GM12891 (cell line): ENCODE results near the gene RGS9.

Experiments used
- DNase-seq: peaks from one replicate; pipeline ENCODE4 v3.0.0; 2011; ENCODE audit warnings: low spot score; ENCODE audit not compliant: insufficient read length
- FAIRE-seq: peaks from 2 replicates; lab custom pipeline; 2011; peaks lifted over from hg19 to GRCh38; lab: Jason Lieb, UNC
- PAX5 ChIP-seq: IDR thresholded peaks from 2 replicates; pipeline ENCODE4 v1.6.1; 2011; ENCODE audit warnings: low read length, moderate library complexity, mild to moderate bottlenecking; ENCODE audit not compliant: insufficient read depth, severe bottlenecking
- POLR2A ChIP-seq: IDR thresholded peaks from 2 replicates; pipeline ENCODE4 v1.6.1; 2011; ENCODE audit warnings: low read depth, low read length, control low read depth
- POLR2AphosphoS5 ChIP-seq: IDR thresholded peaks from 2 replicates; pipeline ENCODE4 v1.6.1; 2011; ENCODE audit warnings: low read depth, low read length, control low read depth
- POU2F2 ChIP-seq: IDR thresholded peaks from 2 replicates; pipeline ENCODE4 v1.6.1; 2011; ENCODE audit warnings: low read depth, mild to moderate bottlenecking, control low read depth, low read length, moderate library complexity
- SPI1 ChIP-seq: IDR thresholded peaks from 2 replicates; pipeline ENCODE4 v1.6.1; 2011; ENCODE audit warnings: low read depth, low read length, control low read depth
- TAF1 ChIP-seq: IDR thresholded peaks from 2 replicates; pipeline ENCODE4 v1.6.1; 2011; ENCODE audit warnings: low read depth, low read length, control low read depth

Gene RGS9

DNA sequence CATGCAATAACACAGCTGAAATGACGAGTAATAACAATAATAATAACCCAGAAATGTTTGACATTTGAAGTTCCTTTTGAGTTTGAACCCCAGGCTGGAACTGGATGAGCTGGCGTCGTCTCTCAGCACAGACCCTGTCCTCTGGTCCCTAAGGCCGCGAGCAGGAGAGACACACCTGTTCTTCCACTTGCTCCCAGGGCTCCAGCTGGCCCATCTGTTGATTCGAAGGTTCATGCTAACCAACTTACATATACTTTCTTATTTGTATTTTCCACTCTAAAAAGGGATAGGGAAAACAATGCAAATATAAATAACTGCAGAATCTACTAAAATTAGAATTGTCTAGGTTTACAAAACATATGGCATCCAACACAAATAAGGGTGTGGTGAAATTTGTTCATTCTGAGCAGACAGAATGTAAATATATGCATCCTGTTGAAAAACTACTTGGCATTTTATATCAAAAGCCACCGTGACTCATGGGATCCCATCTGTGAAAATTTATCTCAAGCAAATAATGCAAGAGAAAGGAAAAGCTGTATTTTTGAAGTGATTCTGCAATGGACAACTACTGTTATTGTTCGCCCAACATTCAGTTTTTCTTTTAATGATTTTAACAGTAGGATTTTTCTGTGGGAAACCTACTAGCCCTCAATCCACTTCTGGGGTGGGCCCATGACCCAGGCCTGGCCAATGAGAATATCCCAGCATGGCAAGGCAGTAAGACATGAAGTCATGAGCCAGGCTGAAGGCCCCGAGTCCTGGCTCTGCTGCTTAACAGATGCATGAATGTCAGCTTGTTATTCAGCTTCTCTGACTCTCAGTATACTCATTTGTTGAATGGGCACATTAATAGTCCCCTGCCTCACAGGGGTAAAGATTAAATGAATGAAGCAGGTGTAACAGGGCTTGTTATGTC, 13.2 kb upstream of the RGS9 start:
- FAIRE-seq (peak; percentile 50), DNase-seq (no peak)
- no peak for TF ChIP-seq POLR2A
- TF ChIP-seq POLR2AphosphoS5: no peak
- no peak for TF ChIP-seq SPI1
- no peak for TF ChIP-seq PAX5
- TF ChIP-seq TAF1: no peak
- no peak for TF ChIP-seq POU2F2

DNA sequence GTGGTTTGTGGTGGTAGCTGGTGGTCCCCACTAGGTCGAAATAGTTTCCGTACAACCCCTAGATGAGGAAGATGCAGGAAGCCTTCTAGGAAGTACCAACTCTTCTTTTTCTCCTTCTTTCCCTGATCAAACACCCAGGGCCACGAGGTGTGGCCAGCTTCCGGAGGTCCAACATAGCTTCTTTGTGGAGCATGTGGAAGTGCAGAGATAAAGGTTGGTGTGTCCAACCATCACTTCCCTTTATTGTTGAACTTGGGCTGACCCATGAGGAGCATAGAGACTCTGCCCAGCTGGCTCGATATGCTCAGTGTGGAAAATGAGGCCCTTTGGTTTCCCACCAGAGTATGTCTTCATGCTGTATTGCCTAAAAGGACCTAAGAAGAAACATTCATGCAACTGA, 6.3 kb upstream of the RGS9 start:
- TF ChIP-seq POLR2A: no peak
- TF ChIP-seq POU2F2: no peak
- no peak for TF ChIP-seq TAF1
- TF ChIP-seq SPI1: no peak
- no peak for TF ChIP-seq PAX5
- no peak for TF ChIP-seq POLR2AphosphoS5
- FAIRE-seq (no peak), DNase-seq (no peak)

GRCh38 chr17:65131240-65131639, 5.9 kb upstream of the RGS9 start:
- TF ChIP-seq POLR2A (no peak), PAX5 (no peak), SPI1 (no peak), POU2F2 (no peak), POLR2AphosphoS5 (no peak), TAF1 (no peak)
- no peak for FAIRE-seq
- no peak for DNase-seq

DNA sequence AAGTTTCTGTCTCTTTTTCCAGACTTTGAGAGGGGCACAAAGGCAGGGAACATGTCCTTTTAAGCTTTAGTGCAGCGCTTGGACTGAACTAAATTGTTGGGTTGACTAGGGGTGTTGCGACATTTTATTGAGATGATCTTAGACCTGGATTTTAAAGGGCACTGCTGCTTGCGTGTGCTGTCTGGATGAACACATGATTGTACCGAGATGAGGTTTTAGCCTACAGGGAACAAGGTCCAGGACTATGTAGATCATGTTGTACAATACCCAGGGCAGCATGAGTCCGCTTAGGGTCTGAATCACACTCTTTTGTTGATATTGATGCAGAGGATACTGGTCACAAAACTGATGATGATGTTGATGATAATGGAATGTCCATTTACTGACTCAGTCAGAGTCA, 5.2 kb upstream of the RGS9 start:
- TF ChIP-seq TAF1 (no peak), SPI1 (no peak), PAX5 (no peak), POLR2A (no peak), POLR2AphosphoS5 (no peak), POU2F2 (no peak)
- no peak for DNase-seq
- no peak for FAIRE-seq

GRCh38 chr17:65134035-65134434, 3.1 kb upstream of the RGS9 start:
- TF ChIP-seq TAF1 (no peak), SPI1 (no peak), POLR2AphosphoS5 (no peak), PAX5 (no peak), POU2F2 (no peak), POLR2A (no peak)
- DNase-seq (no peak), FAIRE-seq (no peak)

GRCh38 chr17:65139101-65139764, 2.1 kb downstream of the RGS9 start:
- DNase-seq (no peak), FAIRE-seq (no peak)
- TF ChIP-seq SPI1: 0 out of 2 replicates have a peak, but pooled peaks have one; percentile 9
- TF ChIP-seq POU2F2: no peak
- no peak for TF ChIP-seq POLR2A

- DNase-seq (no peak), FAIRE-seq (no peak)
- no peak for TF ChIP-seq POLR2A
- no peak for TF ChIP-seq TAF1
- no peak for TF ChIP-seq POU2F2
- TF ChIP-seq POLR2AphosphoS5: no peak
- TF ChIP-seq PAX5: no peak
- TF ChIP-seq SPI1: no peak
Measured at GRCh38 chr17:65142247-65142646, 5.1 kb downstream of the RGS9 start.

DNA sequence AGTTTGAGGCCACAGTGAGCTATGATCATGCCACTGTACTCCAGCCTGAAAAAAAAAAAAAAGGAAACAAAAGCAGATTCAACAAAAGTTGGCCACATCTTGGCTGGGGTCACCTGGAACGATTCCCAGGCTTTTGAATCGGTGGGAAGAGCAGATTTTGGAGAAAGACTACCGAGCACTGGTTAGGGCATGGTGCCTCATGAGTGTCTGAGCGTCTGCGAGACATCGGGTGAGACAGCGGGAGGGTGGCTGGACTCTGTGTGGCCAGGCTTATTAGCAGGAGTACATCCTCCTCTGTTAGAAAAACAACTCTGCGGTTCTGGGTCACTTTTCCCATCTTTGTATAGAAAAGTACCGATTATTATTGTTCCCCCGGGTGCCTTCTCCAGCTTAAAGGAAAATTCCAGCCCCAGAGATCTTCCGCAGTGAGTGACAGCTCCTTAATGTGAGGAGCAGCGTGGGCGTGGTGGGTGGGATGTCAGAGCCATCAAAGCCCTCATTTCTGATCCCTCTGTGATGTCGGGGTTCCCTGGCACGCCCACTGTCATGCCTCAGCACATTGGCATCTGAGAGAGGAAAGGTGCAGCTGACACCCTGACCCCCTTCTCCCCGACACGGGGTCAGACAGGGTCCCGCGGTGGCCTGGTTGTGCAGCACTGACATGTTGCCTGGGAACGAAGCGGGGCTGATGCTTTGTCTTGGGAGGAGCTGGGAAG, 6.9 kb downstream of the RGS9 start:
- no peak for DNase-seq
- no peak for TF ChIP-seq POLR2A
- TF ChIP-seq PAX5: no peak
- FAIRE-seq: peak; percentile 20

DNA sequence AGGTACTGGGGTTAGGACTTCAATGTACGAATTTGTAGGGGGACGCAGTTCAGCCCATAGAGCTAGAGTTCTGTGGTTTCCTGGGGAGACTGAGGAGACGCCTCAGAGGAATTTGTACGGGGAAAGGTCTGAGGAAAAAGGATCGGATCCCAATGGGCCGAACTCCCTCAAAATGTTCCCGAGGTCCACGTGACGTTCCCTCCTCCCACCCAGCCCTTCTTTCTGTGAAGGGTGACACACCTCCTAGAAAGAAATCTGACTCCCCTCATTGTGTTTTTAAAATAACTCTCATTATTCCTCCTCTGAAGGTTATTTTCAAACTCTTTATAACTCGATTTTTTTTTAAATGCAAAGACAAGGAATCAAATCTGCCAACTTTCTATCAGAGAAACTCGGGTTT, 8.6 kb downstream of the RGS9 start:
- FAIRE-seq (no peak), DNase-seq (no peak)
- TF ChIP-seq POU2F2 (no peak), PAX5 (no peak), POLR2A (no peak), POLR2AphosphoS5 (no peak), TAF1 (no peak), SPI1 (no peak)
